H54 (cell line): Measurements from ENCODE around the gene NDFIP2.
"Not testable (repeated sequence)": the region's sequence is repeated elsewhere in the genome, so short reads cannot be mapped to it uniquely, and the experiment has no call there.

Experiments
- DNase-seq: peaks from one replicate; pipeline ENCODE4 v3.0.0; 2011; ENCODE audit warnings: low spot score, mixed read lengths; ENCODE audit not compliant: insufficient read length
- FAIRE-seq: peaks from 3 replicates; lab custom pipeline; 2011; peaks lifted over from hg19 to GRCh38; lab: Jason Lieb, UNC
- POLR2A ChIP-seq: IDR thresholded peaks from 2 replicates; pipeline ENCODE4 v1.6.1; 2011; ENCODE audit warnings: low read depth, mild to moderate bottlenecking, low read length

Gene NDFIP2

DNA sequence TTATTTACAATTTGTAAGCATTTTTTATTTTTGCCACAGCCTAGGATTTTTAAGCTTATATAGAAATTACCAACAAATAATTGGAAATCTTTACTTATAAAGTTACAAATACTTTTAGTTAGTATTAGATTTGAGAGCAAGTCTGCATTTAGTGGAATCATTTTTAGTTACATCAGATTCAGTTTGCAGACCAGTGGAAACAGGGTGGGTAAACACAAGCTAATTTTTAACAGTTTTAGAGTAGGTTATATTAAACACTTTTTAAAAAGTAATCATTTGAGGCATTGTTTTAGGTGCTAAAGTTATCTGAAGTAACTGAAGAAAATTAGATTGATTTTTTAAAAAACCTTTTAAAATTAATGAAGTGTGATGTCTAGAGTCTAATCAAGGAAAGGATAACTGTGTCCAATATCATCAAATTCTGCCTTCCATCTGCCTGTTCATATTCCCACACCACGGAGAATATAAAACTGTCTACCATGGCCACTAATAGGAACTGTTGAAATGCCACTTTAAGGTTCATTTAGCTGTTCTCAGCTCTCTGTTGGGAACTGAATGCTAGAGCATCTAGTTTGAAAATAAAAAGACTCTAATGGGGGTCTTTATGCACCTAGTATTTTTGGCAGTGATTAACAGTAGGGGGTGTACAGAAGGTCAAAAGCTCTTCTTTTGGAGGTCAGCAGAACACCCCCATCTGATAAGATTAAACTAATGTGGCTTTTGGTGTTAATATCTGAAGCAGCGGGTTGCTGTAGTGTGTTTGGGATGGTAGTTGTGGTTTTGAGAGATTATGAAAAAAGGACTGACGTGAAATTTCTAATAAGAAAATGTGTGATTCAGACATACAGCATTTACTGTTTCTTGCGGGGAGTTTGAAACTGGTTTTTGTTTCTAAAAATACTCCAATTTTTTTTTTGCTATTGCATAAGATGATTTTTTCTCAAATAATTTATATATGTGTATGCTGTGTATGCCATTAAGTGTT is 66.5 kb downstream of the NDFIP2 start:
- TF ChIP-seq POLR2A = no peak
- DNase-seq = no peak
- FAIRE-seq = no peak

DNA sequence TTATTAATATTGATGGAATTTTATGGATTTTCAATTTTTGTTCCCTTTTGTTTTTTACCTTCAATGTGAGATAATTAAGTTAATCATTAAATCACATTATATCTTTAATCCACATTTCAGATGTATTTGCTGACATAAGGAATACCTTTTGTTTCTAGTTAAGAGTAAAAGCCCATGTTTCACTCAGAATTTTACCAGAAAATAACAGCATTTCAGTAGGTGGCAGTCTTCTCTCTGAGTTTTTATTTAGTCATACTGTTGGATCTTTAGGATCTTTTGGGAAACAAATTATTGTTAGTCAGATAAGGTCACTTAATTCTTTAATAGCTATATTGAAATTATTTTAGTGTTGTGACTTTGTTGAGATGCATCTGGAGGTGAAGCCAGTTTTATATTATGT is 67.9 kb downstream of the NDFIP2 start:
- no peak for DNase-seq
- FAIRE-seq = no peak
- TF ChIP-seq POLR2A = no peak

DNA sequence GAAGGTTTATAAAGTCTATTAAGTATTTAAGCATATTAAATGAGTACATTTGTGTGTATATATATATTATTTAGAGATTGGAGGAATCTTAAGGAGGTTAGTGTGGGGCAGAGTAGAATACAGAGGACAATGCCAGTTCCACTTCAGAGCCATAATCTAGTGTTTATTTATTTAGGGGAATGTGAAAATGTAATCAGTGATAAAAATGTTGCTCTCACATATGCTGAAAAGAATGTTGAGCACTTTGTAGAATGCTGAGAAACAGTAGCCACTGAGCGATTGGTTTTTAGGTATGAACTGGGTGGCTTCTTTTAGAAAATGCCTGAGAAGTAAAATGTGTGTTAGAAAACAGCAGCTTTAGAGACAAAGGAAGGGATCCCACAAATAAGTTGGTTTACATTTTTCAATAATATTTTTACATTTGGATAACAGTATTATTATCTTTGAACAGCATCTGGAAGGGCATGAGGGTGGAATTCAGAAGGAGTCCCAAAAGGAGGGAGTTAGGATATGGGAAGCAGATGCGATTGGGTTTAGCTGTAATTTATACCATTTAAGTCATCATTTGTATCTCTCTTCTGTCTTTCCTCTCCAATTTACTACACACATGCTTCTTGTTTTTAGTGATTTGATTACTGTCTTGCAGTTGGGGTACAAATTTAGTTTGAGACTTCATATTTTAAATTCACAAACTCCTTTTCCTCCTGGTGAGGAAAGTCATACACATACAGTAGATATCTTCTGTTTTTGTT is 68.6 kb downstream of the NDFIP2 start:
- DNase-seq = no peak
- FAIRE-seq = no peak
- no peak for TF ChIP-seq POLR2A

DNA sequence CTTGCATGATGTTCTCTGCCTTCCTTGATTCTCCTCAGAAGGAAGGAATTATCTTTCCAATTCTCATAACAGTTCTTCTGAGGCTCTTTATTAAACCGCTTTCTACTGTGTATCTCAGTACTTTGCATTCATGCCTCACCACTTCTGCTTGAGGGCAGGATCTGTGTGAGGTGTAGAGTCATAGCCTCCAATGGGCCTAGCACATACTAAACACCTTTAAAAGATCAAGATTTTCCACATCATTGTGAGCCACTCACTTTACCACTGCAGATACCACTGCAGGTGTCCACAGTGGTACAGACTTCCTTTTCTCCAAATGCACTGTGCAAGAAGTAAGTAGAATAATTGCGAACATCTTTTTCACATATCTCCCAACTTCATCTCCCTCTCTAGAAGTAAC is 76.7 kb downstream of the NDFIP2 start:
- TF ChIP-seq POLR2A = no peak
- FAIRE-seq (no peak), DNase-seq (no peak)

DNA sequence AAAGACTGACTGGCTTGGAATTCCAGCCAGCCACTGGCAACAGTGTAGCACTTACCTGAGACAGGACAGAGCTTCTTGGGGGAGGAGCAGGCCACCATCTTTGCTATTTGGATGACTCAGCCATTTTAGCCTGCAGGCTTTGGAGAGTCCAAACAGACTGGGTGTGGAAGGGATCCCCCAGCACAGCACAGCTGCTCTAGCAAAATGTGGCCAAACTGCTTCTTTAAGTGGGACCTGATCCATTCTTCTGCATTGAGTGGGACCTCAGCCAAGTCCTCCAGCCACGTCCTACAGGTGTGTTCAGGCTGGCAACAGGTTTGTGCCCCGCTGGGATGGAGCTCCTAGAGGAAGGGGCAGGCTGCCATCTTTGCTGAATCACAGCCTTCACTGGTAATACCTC is 80.0 kb downstream of the NDFIP2 start:
- FAIRE-seq (no peak), DNase-seq (no peak)
- no peak for TF ChIP-seq POLR2A

DNA sequence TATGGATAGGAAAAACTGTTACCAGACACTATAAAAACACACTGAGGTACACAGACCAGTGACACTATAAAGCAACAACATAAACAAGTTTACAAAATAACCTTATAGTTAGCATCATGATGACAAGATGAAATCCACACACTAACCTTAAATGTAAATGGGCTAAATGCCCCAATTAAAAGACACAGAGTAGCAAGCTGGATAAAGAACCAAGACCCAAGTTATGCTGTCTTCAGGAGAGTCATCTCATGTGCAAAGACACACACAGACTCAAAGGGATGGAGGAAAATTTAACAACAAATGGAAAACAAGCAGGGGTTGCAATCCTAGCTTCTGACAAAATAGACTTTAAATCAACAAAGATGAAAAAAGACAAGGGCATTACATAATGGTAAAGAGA is 81.6 kb downstream of the NDFIP2 start:
- TF ChIP-seq POLR2A = no peak
- FAIRE-seq (no peak), DNase-seq (no peak)

DNA sequence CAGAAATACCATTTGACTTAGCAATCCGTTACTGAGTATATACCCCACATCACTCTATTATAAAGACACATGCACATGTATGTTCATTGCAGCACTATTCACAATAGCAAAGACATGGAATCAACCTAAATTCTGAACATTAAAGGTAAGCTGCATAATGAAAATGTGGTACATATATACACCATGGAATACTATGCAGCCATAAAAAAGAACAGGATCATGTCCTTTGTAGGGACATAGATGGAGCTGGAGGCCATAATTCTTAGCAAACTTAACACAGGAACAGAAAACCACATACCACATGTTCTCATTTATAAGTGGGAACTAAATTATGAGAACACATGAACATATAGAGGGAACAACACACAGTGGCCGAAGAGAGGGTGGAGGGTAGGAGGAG is 85.2 kb downstream of the NDFIP2 start:
- FAIRE-seq (no peak), DNase-seq (no peak)
- TF ChIP-seq POLR2A = no peak

DNA sequence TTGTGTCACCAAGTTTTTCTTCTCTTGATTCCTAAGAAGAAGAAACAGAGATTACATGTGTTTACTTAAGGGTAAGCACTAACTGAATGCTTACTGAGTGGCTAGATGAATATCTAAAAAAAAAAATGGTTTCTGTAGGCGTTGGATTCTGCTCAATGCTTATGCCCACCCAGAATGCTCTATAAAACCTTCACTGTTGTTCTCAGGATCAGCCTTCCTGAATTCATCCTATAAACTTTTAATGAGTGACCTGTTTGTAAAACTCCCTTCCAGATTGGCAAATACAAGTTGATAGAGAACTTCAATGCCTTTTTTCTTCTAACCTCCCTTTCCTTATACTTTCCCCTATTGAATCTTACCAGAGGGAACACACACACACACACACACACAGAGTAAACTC is 90.2 kb downstream of the NDFIP2 start:
- no peak for DNase-seq
- FAIRE-seq = no peak
- TF ChIP-seq POLR2A = no peak

DNA sequence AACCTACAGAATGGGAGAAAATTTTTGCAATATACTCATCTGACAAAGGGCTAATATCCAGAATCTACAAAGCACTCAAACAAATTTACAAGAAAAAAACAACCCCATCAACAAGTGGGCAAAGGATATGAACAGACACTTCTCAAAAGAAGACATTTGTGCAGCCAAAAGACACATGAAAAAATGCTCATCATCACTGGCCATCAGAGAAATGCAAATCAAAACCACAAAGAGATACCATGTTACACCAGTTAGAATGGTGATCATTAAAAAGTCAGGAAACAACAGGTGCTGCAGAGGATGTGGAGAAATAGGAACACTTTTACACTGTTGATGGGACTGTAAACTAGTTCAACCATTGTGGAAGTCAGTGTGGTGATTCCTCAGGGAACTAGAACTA is 92.9 kb downstream of the NDFIP2 start:
- not testable (repeated sequence) for FAIRE-seq

DNA sequence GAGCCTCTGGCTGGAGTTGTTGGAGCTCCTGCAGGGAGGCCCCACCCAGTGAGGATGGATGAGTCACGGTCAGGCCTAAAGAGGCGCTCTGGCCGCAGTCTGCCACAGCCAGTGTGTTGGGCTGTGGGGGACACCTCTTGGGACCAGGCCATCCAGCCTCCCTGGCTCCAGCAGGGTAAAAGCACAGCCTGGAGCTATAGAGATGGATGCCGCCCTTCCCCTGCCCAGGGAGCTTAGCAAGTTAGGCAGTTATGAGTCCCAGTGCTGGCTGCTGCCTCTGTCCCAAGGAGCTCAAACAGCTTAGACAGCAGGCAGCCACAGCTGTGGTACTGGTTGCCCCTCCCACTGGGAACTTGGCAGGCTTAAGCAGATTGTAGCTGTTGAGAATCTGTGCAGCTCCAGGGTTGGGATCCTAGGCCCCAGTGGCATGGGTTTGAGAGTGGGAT is 100.9 kb downstream of the NDFIP2 start:
- FAIRE-seq = peak; percentile 93
- no peak for TF ChIP-seq POLR2A
- no peak for DNase-seq

More for the DNA sequence above, 92.9 kb downstream of the NDFIP2 start:
- not testable (repeated sequence) for DNase-seq

DNA sequence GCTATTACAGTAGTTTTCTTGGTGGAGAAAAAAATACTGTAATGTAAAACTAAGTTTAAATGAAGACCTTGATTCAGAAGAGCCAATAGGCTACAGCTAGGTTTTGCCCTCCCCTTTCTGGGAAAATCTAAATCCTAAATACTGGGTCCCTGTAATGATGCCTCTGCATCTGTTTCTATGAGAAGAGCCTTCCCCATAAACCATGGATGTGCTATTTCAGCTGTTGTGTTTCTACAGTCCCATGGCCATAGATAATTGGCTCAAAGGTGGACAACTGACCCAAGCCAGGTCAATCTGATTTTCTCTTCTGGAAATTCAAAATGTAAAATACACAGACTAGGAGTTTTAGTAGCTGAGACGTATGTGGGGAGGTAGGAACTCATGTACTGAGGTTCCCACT is 101.9 kb downstream of the NDFIP2 start:
- FAIRE-seq = no peak
- TF ChIP-seq POLR2A = no peak

DNA sequence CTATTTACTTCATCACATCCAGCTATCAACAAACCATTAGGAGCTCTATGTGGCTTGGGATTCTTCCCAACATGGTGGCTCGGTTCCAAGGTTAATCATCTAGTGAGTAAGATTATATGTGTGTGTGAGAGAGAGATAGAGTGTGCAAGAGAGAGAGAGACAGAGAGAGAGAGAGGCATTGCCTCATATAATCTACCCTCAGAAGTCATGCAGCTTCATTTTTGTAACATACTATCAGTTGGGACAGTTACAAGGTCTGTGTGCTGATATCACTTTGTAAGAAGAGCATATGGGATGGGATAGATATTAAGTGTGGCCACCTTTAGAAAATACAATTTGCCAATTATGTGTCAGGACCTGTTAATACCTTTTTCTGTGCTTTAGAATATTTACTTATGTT is 104.1 kb downstream of the NDFIP2 start:
- DNase-seq (no peak), FAIRE-seq (no peak)
- no peak for TF ChIP-seq POLR2A

More for the DNA sequence above, 101.9 kb downstream of the NDFIP2 start:
- no peak for DNase-seq

DNA sequence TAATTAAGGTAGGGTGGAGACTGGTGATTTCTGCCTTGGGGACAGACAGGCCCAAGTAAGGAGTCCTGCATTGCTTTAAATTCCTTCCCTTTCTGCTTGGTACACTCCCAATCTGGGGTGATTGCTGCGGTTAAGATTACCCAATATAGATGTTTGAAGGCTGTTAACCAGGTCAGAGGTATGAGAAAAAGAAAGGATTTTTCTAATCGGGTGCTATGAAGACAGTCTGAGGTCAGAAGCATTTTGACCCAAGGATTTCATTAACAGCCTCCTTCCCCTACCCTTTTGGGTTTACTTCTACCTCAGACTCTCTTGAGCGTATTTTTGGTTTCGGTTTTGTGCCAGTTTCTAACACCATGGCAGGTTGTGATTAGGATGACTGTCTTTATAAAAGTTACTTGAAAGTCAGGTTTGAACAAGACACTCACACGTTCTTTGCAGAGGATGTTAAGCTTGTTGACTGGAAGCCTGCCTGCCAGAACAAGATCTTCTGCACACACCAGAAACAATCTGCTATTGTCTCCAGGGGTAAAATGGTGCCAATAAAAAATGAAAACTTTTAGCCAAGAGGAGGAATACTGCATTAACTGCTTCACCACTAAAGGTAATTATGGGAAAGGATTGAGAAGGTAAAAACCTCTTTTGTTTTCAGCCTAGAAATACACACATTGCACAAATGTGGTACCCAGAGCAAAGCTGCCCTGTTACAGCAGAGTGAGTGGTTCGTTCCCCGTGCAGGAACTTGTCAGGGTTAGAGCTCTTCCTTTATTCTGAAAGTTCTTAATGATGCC is 108.8 kb downstream of the NDFIP2 start:
- no peak for DNase-seq
- TF ChIP-seq POLR2A = no peak
- peak; percentile 64 for FAIRE-seq

DNA sequence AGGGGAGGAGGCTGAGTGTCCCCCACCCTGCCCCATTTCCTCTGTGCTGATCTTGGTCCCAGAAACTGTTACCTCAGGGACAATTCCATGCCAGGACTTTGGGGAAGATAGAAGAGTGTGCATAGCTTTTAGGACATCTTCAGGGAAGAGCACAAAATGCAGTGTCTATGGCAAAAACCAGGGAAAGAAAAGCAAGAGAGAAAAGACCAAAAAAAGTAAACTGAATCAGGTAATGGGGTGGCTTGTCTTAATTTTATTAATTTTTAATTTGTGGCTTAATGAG is 109.4 kb downstream of the NDFIP2 start:
- DNase-seq (no peak), FAIRE-seq (no peak)
- TF ChIP-seq POLR2A = no peak
